ENCODE data around the gene GPR15LG.
A peak's percentile ranks its signal among the peaks of the same experiment; 100 is the strongest.

GPR15LG gene

DNA sequence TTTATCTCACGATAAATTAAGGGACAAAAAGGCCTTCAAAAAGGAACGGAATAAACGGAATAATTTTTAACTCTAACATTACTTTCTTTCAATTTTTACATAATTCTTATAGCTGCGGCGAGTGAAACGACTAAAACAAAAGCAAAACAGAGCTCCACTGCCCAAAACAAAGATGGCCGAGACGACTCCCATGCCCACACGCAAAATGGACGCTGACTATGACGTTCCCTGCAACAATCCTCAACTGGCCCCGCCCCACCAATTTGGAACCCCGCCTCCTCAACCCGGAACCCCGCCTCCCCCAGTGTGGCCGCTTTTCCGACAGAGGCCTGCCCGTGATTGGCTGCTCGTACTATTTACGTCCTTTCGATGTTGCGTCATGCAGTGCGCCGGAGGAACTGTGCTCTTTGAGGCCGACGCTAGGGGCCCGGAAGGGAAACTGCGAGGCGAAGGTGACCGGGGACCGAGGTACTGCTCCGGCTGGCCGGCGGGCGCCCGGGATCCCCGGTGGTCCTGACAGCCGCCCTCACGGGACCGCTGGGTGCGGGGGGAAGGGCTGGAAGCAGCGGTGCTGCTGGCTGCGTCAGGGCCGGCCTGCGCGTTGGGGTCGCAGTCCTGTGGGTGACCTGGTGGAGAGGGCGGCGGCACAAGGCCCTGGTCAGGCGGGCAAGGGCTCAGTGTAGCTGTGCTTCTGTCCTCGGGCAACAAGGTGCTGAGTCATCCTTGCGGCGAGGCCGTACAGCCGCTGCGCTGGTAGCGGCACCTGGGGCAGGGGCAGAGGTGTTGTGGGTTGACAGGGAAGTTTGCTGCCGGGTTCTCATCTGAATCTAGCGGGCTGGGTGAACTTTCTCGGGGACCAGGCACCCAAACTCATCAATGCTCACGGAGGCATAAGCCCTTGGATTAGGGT is 34.2 kb upstream of the GPR15LG start, which contains the start of gene GHITM:
GHITM (plus strand) TSS at position 384 of the 910 bp plus-strand sequence. CDS start 1,992 bp downstream, outside the sequence.
- in situ Hi-C loops (cut with MboI; ENCODE audit: low sequenced_read_pairs, unreplicated experiment): loop anchor here (10.0 kb wide), 1 partner anchor 65 kb away; no protein-coding TSS in a partner anchor
- TF ChIP-seq, protein P1, sequence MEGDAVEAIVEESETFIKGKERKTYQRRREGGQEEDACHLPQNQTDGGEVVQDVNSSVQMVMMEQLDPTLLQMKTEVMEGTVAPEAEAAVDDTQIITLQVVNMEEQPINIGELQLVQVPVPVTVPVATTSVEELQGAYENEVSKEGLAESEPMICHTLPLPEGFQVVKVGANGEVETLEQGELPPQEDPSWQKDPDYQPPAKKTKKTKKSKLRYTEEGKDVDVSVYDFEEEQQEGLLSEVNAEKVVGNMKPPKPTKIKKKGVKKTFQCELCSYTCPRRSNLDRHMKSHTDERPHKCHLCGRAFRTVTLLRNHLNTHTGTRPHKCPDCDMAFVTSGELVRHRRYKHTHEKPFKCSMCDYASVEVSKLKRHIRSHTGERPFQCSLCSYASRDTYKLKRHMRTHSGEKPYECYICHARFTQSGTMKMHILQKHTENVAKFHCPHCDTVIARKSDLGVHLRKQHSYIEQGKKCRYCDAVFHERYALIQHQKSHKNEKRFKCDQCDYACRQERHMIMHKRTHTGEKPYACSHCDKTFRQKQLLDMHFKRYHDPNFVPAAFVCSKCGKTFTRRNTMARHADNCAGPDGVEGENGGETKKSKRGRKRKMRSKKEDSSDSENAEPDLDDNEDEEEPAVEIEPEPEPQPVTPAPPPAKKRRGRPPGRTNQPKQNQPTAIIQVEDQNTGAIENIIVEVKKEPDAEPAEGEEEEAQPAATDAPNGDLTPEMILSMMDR (IDR thresholded peaks at IDR 0.05; ENCODE audit: borderline replicate concordance, control extremely low read depth, extremely low read depth, insufficient read depth, missing control alignments): no peak
- peak; percentile 94 for DNase-seq (ENCODE audit: low spot score)

GRCh38 chr10:84140036-84140379 is 33.6 kb upstream of the GPR15LG start:
- no peak for DNase-seq (ENCODE audit: low spot score)
- TF ChIP-seq, protein P1 (IDR thresholded peaks at IDR 0.05; ENCODE audit: borderline replicate concordance, control extremely low read depth, extremely low read depth, insufficient read depth, missing control alignments): no peak
- in situ Hi-C loops (cut with MboI; ENCODE audit: low sequenced_read_pairs, unreplicated experiment): loop anchor here (10.0 kb wide), 1 partner anchor 65 kb away; no protein-coding TSS in a partner anchor

- no peak for DNase-seq (ENCODE audit: low spot score)
- in situ Hi-C loops (cut with MboI; ENCODE audit: low sequenced_read_pairs, unreplicated experiment): loop anchor here (10.0 kb wide), 1 partner anchor 57 kb away; no protein-coding TSS in a partner anchor
- TF ChIP-seq, protein P1 (IDR thresholded peaks at IDR 0.05; ENCODE audit: borderline replicate concordance, control extremely low read depth, extremely low read depth, insufficient read depth, missing control alignments): no peak
Observed at GRCh38 chr10:84147347-84147746, 26.3 kb upstream of the GPR15LG start.

DNA sequence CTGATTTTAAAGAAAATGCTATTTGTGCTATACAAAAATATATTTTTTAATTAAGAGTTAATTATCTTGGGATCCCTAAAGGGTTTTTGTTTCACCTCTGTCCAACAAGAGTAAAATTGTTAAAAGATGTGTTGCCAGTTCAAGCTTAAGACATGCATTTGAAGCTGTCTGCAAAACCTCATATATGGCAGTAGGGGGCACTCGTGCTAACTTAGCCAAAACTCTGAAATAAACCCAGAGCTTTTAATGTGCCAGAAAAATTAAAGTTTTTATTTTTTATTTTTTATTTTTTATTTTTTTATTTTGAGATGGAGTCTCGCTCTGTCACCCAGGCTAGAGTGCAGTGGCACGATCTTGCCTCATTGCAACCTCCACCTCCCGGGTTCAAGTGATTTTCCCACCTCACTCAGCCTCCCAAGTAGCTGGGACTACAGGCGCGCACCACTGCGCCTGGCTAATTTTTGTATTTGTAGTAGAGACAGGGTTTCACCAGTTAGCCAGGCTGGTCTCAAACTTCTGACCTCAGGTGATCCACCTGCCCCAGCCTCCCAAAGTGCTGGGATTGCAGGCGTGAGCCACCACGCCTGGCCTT is 25.5 kb upstream of the GPR15LG start:
- in situ Hi-C loops (cut with MboI; ENCODE audit: low sequenced_read_pairs, unreplicated experiment): loop anchor here (10.0 kb wide), 1 partner anchor 57 kb away; no protein-coding TSS in a partner anchor
- DNase-seq (ENCODE audit: low spot score): peak; percentile 46
- TF ChIP-seq, protein P1 (IDR thresholded peaks at IDR 0.05; ENCODE audit: borderline replicate concordance, control extremely low read depth, extremely low read depth, insufficient read depth, missing control alignments): peak; percentile 68

DNA sequence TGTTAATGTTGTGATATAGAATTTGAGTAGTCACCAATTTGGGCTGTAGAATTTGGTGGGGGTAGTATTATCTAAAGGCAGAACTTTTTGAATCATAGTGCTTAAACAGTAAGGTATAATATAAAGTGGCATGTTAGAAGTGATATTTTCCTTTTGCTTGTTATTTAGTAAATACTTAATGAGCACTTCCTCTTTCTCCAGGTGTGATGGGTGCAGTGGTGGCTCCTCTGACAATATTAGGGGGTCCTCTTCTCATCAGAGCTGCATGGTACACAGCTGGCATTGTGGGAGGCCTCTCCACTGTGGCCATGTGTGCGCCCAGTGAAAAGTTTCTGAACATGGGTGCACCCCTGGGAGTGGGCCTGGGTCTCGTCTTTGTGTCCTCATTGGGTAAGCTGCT is 23.7 kb upstream of the GPR15LG start:
- DNase-seq (ENCODE audit: low spot score): no peak
- TF ChIP-seq, protein P1 (IDR thresholded peaks at IDR 0.05; ENCODE audit: borderline replicate concordance, control extremely low read depth, extremely low read depth, insufficient read depth, missing control alignments): no peak
- in situ Hi-C loops (cut with MboI; ENCODE audit: low sequenced_read_pairs, unreplicated experiment): loop anchor here (10.0 kb wide), 1 partner anchor 55 kb away; no protein-coding TSS in a partner anchor

DNA sequence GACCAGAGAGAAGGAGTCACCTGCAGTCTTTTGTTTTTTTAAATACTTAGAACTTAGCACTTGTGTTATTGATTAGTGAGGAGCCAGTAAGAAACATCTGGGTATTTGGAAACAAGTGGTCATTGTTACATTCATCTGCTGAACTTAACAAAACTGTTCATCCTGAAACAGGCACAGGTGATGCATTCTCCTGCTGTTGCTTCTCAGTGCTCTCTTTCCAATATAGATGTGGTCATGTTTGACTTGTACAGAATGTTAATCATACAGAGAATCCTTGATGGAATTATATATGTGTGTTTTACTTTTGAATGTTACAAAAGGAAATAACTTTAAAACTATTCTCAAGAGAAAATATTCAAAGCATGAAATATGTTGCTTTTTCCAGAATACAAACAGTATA is 20.8 kb upstream of the GPR15LG start:
- TF ChIP-seq, protein P1 (IDR thresholded peaks at IDR 0.05; ENCODE audit: borderline replicate concordance, control extremely low read depth, extremely low read depth, insufficient read depth, missing control alignments): no peak
- in situ Hi-C loops (cut with MboI; ENCODE audit: low sequenced_read_pairs, unreplicated experiment): no loop called here
- DNase-seq (ENCODE audit: low spot score): no peak
